Calu3 (cell line): ENCODE measurements around the gene CGB2. TPM values are rescaled to one million over a fixed set of nuclear protein-coding genes. Genes with fewer than 3 reads are reported as not detected.
"Not testable (repeated sequence)": the region's sequence is repeated elsewhere in the genome, so short reads cannot be mapped to it uniquely, and the experiment has no call there.

ENCODE experiments used
- BruUV-seq: library from RNA; stranded (reverse); fragments of 400-500 nt; replicated peaks from 2 replicates; lab custom pipeline; 2021; lab: Mats Ljungman, UMichigan
- CTCF ChIA-PET: fragments of 300-600 bp; sonication (Branson Sonifier 250); formaldehyde crosslinking; loops from one replicate; lab custom pipeline; 2022; ENCODE audit warnings: antibody characterized with exemption; lab: Charles Lee
- DNase-seq: peaks from one replicate; pipeline ENCODE4 v3.0.0; 2022
- H3K27ac Mint-ChIP-seq: one replicate; pipeline ENCODE4 v1.8.0; 2022; ENCODE audit warnings: mixed read lengths; ENCODE audit not compliant: unreplicated experiment
- H3K27me3 Mint-ChIP-seq: one replicate; pipeline ENCODE4 v1.8.0; 2022; ENCODE audit warnings: mixed read lengths; ENCODE audit not compliant: unreplicated experiment
- H3K36me3 Mint-ChIP-seq: one replicate; pipeline ENCODE4 v1.8.0; 2022; ENCODE audit warnings: mild to moderate bottlenecking, moderate library complexity, mixed read lengths; ENCODE audit not compliant: insufficient read depth, unreplicated experiment
- H3K4me1 Mint-ChIP-seq: one replicate; pipeline ENCODE4 v1.8.0; 2022; ENCODE audit warnings: mild to moderate bottlenecking, low read depth, mixed read lengths; ENCODE audit not compliant: unreplicated experiment
- H3K4me3 Mint-ChIP-seq: one replicate; pipeline ENCODE4 v1.8.0; 2022; ENCODE audit warnings: mild to moderate bottlenecking, low read depth, moderate library complexity, mixed read lengths; ENCODE audit not compliant: unreplicated experiment
- H3K9me3 Mint-ChIP-seq: one replicate; pipeline ENCODE4 v1.8.0; 2022; ENCODE audit warnings: low read depth, mixed read lengths; ENCODE audit not compliant: unreplicated experiment
- intact Hi-C: fragments of 100-400 bp; cut with micrococcal nuclease; formaldehyde crosslinking; loops from one replicate; pipeline ENCODE4 v1.10.0; 2022; ENCODE audit not compliant: unreplicated experiment
- total RNA-seq: library from RNA; stranded (reverse); gene quantifications from 2 replicates; pipeline ENCODE4 v1.2.3, GENCODE V29; 2022
- TF ChIP-seq, protein P1 (sequence below): fragments of 200-600 bp; IDR thresholded peaks from one replicate; pipeline ENCODE4 v1.8.0; 2022; ENCODE audit warnings: antibody characterized with exemption; ENCODE audit not compliant: unreplicated experiment

CGB2 gene
- total RNA-seq, 1 experiment from 2014 or later = 0.52 TPM

DNA sequence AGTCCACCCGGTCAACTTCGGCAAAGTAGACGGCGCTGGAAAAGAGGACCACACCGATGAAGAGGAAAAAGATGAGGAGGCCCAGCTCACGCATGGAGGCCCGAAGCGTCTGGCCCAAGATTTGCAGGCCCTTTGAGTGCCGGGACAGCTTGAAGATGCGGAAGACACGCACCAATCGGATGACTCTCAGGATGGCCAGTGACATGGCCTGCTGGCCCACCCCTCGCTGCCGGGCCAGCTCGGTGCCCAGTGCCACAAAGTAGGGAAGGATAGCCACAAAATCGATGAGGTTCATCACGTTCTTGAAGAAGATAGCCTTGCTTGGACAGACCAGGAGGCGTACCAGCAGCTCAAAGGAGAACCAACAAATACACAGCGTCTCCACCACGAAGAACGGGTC, 38.7 kb downstream of the CGB2 start:
- Mint-ChIP-seq H3K27ac (no peak overlapping the region), H3K36me3 (peaks cover 22% of the 10 kb centered on the region), H3K4me1 (peaks cover 22% of the 10 kb centered on the region), H3K27me3 (peaks cover 82% of the 10 kb centered on the region), H3K9me3 (peaks cover 7% of the 10 kb centered on the region), H3K4me3 (no peak overlapping the region)
- no TSS peak for BruUV-seq
- no peak for DNase-seq
- TF ChIP-seq, protein P1, sequence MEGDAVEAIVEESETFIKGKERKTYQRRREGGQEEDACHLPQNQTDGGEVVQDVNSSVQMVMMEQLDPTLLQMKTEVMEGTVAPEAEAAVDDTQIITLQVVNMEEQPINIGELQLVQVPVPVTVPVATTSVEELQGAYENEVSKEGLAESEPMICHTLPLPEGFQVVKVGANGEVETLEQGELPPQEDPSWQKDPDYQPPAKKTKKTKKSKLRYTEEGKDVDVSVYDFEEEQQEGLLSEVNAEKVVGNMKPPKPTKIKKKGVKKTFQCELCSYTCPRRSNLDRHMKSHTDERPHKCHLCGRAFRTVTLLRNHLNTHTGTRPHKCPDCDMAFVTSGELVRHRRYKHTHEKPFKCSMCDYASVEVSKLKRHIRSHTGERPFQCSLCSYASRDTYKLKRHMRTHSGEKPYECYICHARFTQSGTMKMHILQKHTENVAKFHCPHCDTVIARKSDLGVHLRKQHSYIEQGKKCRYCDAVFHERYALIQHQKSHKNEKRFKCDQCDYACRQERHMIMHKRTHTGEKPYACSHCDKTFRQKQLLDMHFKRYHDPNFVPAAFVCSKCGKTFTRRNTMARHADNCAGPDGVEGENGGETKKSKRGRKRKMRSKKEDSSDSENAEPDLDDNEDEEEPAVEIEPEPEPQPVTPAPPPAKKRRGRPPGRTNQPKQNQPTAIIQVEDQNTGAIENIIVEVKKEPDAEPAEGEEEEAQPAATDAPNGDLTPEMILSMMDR = no peak
- CTCF ChIA-PET = interaction anchor here (0.6 kb wide), 1 partner anchor 11 kb away, joined by 3 read pairs; no protein-coding TSS in a partner anchor
- intact Hi-C loops = no loop called here

DNA sequence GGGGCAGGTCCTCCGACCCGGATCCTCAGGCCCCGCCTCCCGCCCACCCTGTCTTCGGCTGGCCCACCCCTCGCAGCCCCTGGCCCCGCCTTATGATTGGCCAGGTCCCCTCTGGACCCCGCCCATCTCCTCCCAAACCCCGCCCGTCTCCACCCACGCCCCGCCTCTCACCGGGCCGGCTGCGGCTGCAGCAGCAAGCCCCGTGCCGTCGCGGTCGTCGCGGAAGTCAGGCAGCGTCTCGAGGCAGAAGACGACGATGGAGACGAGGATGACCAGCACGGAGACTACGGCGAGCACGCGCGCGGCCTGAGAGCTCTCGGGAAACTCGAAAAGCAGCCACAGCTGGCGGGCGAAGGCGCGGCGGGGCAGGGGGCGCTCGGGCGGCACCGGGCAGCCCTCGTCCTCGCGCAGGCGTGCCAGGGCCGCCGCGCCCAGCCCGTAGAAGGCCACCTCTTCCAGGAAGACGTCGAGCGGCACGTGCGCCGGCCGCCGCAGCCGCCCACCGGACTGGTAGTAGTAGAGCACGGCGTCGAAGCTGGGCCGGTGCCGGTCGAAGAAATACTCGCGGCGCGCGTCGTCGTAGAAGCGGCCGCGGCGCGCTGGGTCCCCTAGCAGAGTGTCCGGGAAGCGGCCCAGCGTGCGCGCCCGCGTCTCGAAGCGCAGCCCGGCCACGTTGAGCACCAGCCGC, 40.3 kb downstream of the CGB2 start:
- intact Hi-C loops = no loop called here
- Mint-ChIP-seq H3K27me3 (peaks cover 66% of the 10 kb centered on the region), H3K27ac (no peak overlapping the region), H3K4me3 (no peak overlapping the region), H3K4me1 (peaks cover 29% of the 10 kb centered on the region), H3K9me3 (peaks cover 7% of the 10 kb centered on the region), H3K36me3 (peaks cover 22% of the 10 kb centered on the region)
- CTCF ChIA-PET = no interaction called here
- TF ChIP-seq, protein P1 = no peak
- BruUV-seq = no TSS peak
- DNase-seq = no peak

DNA sequence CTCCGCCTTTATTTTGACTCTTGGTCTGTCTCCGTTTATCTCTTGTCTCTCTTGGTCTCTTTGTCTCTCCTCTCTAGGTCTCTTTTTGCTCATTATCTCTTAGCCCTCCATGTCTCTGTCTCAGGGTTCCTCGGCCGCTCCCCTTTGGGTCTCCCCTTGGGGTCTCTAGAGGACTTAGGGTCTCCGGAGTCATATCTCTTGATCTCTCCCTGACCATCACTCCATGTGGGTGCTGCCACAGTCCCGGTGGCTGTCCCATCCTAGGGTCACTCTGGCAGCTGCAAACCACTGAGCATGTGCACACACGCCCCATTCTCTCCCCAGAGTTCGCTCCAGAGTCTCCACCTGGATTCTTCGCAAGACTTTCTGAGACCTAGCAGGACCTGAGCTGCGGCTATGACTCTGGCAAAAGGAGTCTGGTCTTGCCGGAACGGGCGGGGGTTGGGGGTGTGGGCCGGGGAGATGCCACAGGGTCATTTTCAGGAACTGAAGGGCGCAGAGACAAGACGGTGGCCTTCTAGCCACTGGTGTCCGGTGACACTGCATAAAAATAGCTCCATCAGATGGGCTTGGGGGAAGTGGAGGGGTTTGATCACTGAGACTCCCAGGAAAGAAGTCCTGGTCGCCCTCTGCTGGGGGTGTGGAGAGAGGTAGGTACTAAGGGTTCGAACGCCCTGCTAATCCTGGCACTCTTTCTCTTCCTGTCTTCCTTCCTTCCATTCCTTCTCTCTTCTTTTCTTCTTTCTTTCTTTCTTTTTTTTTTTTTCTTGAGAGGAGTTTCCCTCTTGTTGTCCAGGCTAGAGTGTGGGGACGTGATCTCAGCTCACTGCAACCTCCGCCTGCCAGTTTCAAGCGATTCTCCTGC, 42.1 kb downstream of the CGB2 start:
- DNase-seq = peak; percentile 74
- H3K36me3 Mint-ChIP-seq = peaks cover 15% of the 10 kb centered on the region
- intact Hi-C loops = no loop called here
- TF ChIP-seq, protein P1 = peak; percentile 58
- no peak overlapping the region for H3K27ac Mint-ChIP-seq
- H3K27me3 Mint-ChIP-seq = peaks cover 48% of the 10 kb centered on the region
- peaks cover 4% of the 10 kb centered on the region for H3K9me3 Mint-ChIP-seq
- BruUV-seq = no TSS peak
- CTCF ChIA-PET = interaction anchor here (0.5 to 2.4 kb wide), 12 partner anchors 9 to 272 kb away, joined by 4 to 13 read pairs (median 6); partner anchors contain the start of genes GYS1, NTF4 and RUVBL2
- peaks cover 29% of the 10 kb centered on the region for H3K4me1 Mint-ChIP-seq
- peak overlapping the region; percentile 2 for H3K4me3 Mint-ChIP-seq

DNA sequence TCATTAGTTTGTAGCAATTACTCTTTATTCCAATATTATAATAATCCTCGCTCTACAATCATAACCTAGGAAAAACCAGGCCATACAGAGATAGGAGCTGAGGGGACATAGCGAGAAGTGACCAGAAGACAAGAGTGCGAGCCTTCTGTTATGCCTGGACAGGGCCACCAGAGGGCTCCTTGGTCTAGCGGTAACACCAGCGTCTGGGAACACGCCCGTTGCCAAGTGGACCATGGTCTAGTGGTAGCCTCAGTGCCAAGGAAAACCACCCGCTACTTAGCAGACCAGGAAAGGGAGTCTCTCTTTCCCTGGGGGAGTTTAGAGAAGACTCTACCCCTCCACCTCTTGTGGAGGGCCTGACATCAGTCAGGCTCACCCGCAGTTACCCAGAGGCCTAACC, 43.2 kb downstream of the CGB2 start:
- H3K36me3 Mint-ChIP-seq = peaks cover 12% of the 10 kb centered on the region
- BruUV-seq, intact Hi-C loops, H3K9me3 Mint-ChIP-seq, H3K4me3 Mint-ChIP-seq, H3K27ac Mint-ChIP-seq: not testable (repeated sequence)
- CTCF ChIA-PET = interaction anchor here (0.7 to 2.4 kb wide), 8 partner anchors 19 to 320 kb away, joined by 3 to 12 read pairs (median 6); partner anchors contain the start of genes GYS1 and RUVBL2
- peaks cover 37% of the 10 kb centered on the region for H3K27me3 Mint-ChIP-seq
- TF ChIP-seq, protein P1 = peak; percentile 63
- DNase-seq = peak; percentile 76
- peaks cover 29% of the 10 kb centered on the region for H3K4me1 Mint-ChIP-seq
